Endothelial cell of umbilical vein (primary cell): ENCODE measurements around the gene ABHD8. TPM values are rescaled to one million over a fixed set of nuclear protein-coding genes. Genes with fewer than 3 reads are reported as not detected.

ENCODE experiments used
- BruUV-seq: library from RNA; stranded (reverse); fragments of 400-500 nt; replicated peaks from 2 replicates; lab custom pipeline; 2021; lab: Mats Ljungman, UMichigan
- CTCF ChIA-PET: fragments of 300-600, 350-600 bp; sonication (Branson Sonifier 250); formaldehyde crosslinking; loops from one replicate; lab custom pipeline; 2021; ENCODE audit warnings: antibody characterized with exemption, inconsistent platforms; lab: Charles Lee
- POLR2A ChIA-PET: fragments of 300-600, 350-600 bp; sonication (Branson Sonifier 250); formaldehyde crosslinking; loops from one replicate; lab custom pipeline; 2021; ENCODE audit warnings: antibody characterized with exemption, inconsistent platforms; lab: Charles Lee
- DNase-seq: peaks from one replicate; pipeline ENCODE4 v3.0.0-alpha.2; 2011; ENCODE audit warnings: low read depth, low spot score
- FAIRE-seq: peaks from 2 replicates; lab custom pipeline; 2011; peaks lifted over from hg19 to GRCh38; lab: Jason Lieb, UNC
- H2AFZ ChIP-seq: 2 replicates; pipeline ENCODE4 v1.6.0; 2012; ENCODE audit warnings: low read depth, low read length, control low read depth, inconsistent platforms
- H3K27ac ChIP-seq: 2 replicates; pipeline ENCODE4 v1.5.1; 2011; ENCODE audit warnings: low read depth, mild to moderate bottlenecking, control low read depth, low read length, moderate library complexity; ENCODE audit not compliant: insufficient read depth
- H3K27me3 ChIP-seq, 2 experiments: 2 replicates each; pipeline versions ENCODE4 v1.6.0 to v1.6.1; 2011; ENCODE audit warnings: low read length in 2 of 2, mixed read lengths in 1 of 2; ENCODE audit not compliant: control insufficient read depth in 2 of 2, insufficient read depth in 2 of 2
- H3K36me3 ChIP-seq, 2 experiments: 2 replicates in 1 of 2; 3 replicates in 1 of 2; pipeline ENCODE4 v1.5.1; 2011; ENCODE audit warnings: low read length in 2 of 2, mild to moderate bottlenecking in 1 of 2, moderate library complexity in 1 of 2; ENCODE audit not compliant: control insufficient read depth in 2 of 2, insufficient read depth in 2 of 2; ENCODE audit errors: extremely low read depth in 1 of 2
- H3K4me1 ChIP-seq: 3 replicates; pipeline ENCODE4 v1.5.1; 2011; ENCODE audit warnings: mild to moderate bottlenecking, low read length; ENCODE audit not compliant: control insufficient read depth, insufficient read depth; ENCODE audit errors: extremely low read depth
- H3K4me2 ChIP-seq: 2 replicates; pipeline ENCODE4 v1.6.1; 2011; ENCODE audit warnings: low read length, control low read depth, mixed read lengths; ENCODE audit not compliant: insufficient read depth
- H3K4me3 ChIP-seq, 3 experiments: fragments of 200-600 bp in 1 of 3; sonication (generic), shearing (Covaris generic) in 1 of 3; replicated peaks in 1 of 3; 2 replicates each; pipeline ENCODE4 v1.5.1; 2011 to 2016; ENCODE audit warnings: control low read depth in 3 of 3, low read length in 3 of 3, mild to moderate bottlenecking in 2 of 3, inconsistent platforms in 1 of 3, low read depth in 1 of 3, moderate library complexity in 1 of 3; ENCODE audit not compliant: insufficient read depth in 1 of 3
- H3K79me2 ChIP-seq: 2 replicates; pipeline ENCODE4 v1.6.0; 2012; ENCODE audit warnings: low read length, inconsistent platforms; ENCODE audit not compliant: control insufficient read depth, insufficient read depth
- H3K9ac ChIP-seq: replicated peaks from 2 replicates; pipeline ENCODE3; 2011; ENCODE audit warnings: low read length, control low read depth; ENCODE audit not compliant: insufficient read depth; ENCODE audit errors: extremely low read depth
- H3K9me1 ChIP-seq: replicated peaks from 3 replicates; pipeline ENCODE4 v1.6.0; 2011; ENCODE audit warnings: mild to moderate bottlenecking, low read length; ENCODE audit not compliant: control insufficient read depth, insufficient read depth; ENCODE audit errors: extremely low read depth
- H3K9me3 ChIP-seq: replicated peaks from 2 replicates; pipeline ENCODE4 v1.5.1; 2012; ENCODE audit warnings: low read length, inconsistent platforms; ENCODE audit not compliant: control insufficient read depth, insufficient read depth
- H4K20me1 ChIP-seq: replicated peaks from 2 replicates; pipeline ENCODE3; 2011; ENCODE audit warnings: mild to moderate bottlenecking, low read length; ENCODE audit not compliant: control insufficient read depth, insufficient read depth; ENCODE audit errors: extremely low read depth
- EZH2 ChIP-seq: IDR thresholded peaks from 2 replicates; pipeline ENCODE4 v1.6.1; 2012; ENCODE audit warnings: borderline replicate concordance, low read depth, mild to moderate bottlenecking, moderate library complexity, low read length, inconsistent platforms; ENCODE audit not compliant: severe bottlenecking
- FOS ChIP-seq: IDR thresholded peaks from 2 replicates; pipeline ENCODE4 v1.6.1; 2011; ENCODE audit warnings: mild to moderate bottlenecking, low read length, moderate library complexity, borderline replicate concordance; ENCODE audit not compliant: insufficient read depth
- GATA2 ChIP-seq: IDR thresholded peaks from 2 replicates; pipeline ENCODE4 v1.7.0; 2011; ENCODE audit warnings: low read depth, mild to moderate bottlenecking, moderate library complexity, mixed read lengths, low read length; ENCODE audit not compliant: insufficient read length, insufficient read depth
- JUN ChIP-seq: IDR thresholded peaks from 2 replicates; pipeline ENCODE4 v1.6.1; 2011; ENCODE audit warnings: borderline replicate concordance, low read depth; ENCODE audit not compliant: insufficient read length, insufficient read depth
- MAX ChIP-seq: IDR thresholded peaks from 2 replicates; pipeline ENCODE4 v1.6.1; 2011; ENCODE audit not compliant: insufficient read depth, insufficient read length
- MYC ChIP-seq: IDR thresholded peaks from one replicate; pipeline ENCODE4 v1.6.1; 2011; ENCODE audit warnings: mild to moderate bottlenecking, low read depth, low read length
- POLR2A ChIP-seq: IDR thresholded peaks from 2 replicates; pipeline ENCODE4 v1.6.1; 2012; ENCODE audit warnings: low read depth, mild to moderate bottlenecking, control low read depth, low read length
- POLR2AphosphoS5 ChIP-seq: IDR thresholded peaks from 2 replicates; pipeline ENCODE4 v1.6.1; 2012; ENCODE audit warnings: low read depth, mild to moderate bottlenecking, control low read depth, low read length, moderate library complexity; ENCODE audit not compliant: insufficient read depth
- dilution Hi-C: fragments of 300-500 bp; cut with MboI; formaldehyde crosslinking; loops from one replicate; pipeline ENCODE4 v1.15.0; 2019; ENCODE audit warnings: low sequenced_read_pairs; ENCODE audit not compliant: extremely low pct_ligation_motif_present
- intact Hi-C: fragments of 100-400 bp; cut with micrococcal nuclease; formaldehyde crosslinking; loops from one replicate; pipeline ENCODE4 v1.10.0; 2022
- polyA plus RNA-seq, 4 experiments: library from polyadenylated mRNA; depleted of rRNA in 3 of 4; stranded (reverse) in 3 of 4; unstranded in 1 of 4; fragments of >200 nt; gene quantifications; 2 replicates each; pipeline versions ENCODE4 v1.2.1 to v1.2.3, GENCODE V29; 2011 to 2012; ENCODE audit warnings: missing spikeins in 1 of 4
- total RNA-seq: library from RNA; stranded (reverse); gene quantifications from 2 replicates; pipeline ENCODE4 v1.2.3, GENCODE V29; 2021
- TF ChIP-seq, protein P1 (sequence below), 2 donors: IDR thresholded peaks; 1 replicate in 1 of 2; 2 replicates in 1 of 2; pipeline ENCODE4 v1.5.1; 2011; ENCODE audit warnings: low read length in 2 of 2, mild to moderate bottlenecking in 2 of 2, moderate library complexity in 2 of 2, control low read depth in 1 of 2, inconsistent platforms in 1 of 2, low read depth in 1 of 2; ENCODE audit not compliant: insufficient read depth in 1 of 2; ENCODE audit errors: extremely low read depth in 1 of 2

Gene ABHD8
- total and polyA plus RNA-seq, 2 donors (not counting 3 experiments of a cell fraction or from before 2014, with no cell fraction given), result 5.9 to 8.7 TPM

DNA sequence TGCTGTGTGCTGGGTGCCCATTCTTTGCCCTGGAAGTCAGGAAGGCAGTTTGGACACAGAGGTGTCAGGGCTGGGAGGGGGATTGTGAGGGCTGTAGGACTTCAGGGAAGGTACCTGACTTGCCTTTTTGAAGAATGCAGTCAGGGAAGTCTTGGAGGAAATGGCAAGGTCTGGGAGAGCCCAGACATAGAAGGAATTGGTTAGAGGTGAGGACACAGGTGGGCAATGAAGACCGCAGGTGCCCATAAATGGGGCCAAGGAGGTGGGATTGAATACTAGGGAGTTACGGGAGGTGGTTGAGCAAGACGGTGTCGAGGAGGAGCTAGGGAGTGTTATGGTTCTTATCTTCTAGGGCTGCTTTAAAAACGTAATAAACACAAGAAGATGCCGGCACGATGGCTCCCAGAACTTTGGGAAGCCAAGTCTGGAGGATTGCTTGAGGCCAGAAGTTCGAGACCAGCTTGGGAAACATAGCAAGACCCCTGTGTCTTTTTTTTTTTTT, 4.7 kb upstream of the ABHD8 start:
- Histone ChIP-seq H4K20me1 (no peaks in the 10 kb centered on the region), H3K9ac (no peak overlapping the region), H3K4me2 (no peak overlapping the region), H2AFZ (no peak overlapping the region), H3K4me3 (no peak overlapping the region), H3K27ac (no peak overlapping the region), H3K36me3 (peaks cover 0 to 6% of the 10 kb centered on the region in 2 experiments), H3K9me3 (no peaks in the 10 kb centered on the region), H3K4me1 (peaks cover 17% of the 10 kb centered on the region), H3K9me1 (no peaks in the 10 kb centered on the region), H3K27me3 (no peaks in the 10 kb centered on the region), H3K79me2 (peaks cover 34% of the 10 kb centered on the region)
- FAIRE-seq (no peak), DNase-seq (no peak)
- intact Hi-C loops (no loop called here), dilution Hi-C loops (no loop called here)
- POLR2A ChIA-PET, result no interaction called here
- CTCF ChIA-PET, result interaction anchor here (2.1 kb wide), 1 partner anchor 78 kb away, joined by 11 read pairs; no protein-coding TSS in a partner anchor
- no peak for TF ChIP-seq MYC
- TF ChIP-seq JUN, result no peak
- TF ChIP-seq GATA2, result no peak
- TF ChIP-seq MAX, result no peak
- no peak for TF ChIP-seq EZH2
- no peak for TF ChIP-seq POLR2AphosphoS5
- no peak for TF ChIP-seq FOS
- TF ChIP-seq POLR2A, result no peak
- TF ChIP-seq, protein P1, sequence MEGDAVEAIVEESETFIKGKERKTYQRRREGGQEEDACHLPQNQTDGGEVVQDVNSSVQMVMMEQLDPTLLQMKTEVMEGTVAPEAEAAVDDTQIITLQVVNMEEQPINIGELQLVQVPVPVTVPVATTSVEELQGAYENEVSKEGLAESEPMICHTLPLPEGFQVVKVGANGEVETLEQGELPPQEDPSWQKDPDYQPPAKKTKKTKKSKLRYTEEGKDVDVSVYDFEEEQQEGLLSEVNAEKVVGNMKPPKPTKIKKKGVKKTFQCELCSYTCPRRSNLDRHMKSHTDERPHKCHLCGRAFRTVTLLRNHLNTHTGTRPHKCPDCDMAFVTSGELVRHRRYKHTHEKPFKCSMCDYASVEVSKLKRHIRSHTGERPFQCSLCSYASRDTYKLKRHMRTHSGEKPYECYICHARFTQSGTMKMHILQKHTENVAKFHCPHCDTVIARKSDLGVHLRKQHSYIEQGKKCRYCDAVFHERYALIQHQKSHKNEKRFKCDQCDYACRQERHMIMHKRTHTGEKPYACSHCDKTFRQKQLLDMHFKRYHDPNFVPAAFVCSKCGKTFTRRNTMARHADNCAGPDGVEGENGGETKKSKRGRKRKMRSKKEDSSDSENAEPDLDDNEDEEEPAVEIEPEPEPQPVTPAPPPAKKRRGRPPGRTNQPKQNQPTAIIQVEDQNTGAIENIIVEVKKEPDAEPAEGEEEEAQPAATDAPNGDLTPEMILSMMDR (IDR thresholded peaks at IDR 0.05; ENCODE audit: extremely low read depth in 1 of 2, insufficient read depth in 1 of 2, low read depth in 1 of 2, low read length in 2 of 2), result no peak
- BruUV-seq, result no TSS peak
